ENCODE results near the gene TGIF2LY.
"Not testable (repeated sequence)": the region's sequence is repeated elsewhere in the genome, so short reads cannot be mapped to it uniquely, and the experiment has no call there.

The TGIF2LY gene

DNA sequence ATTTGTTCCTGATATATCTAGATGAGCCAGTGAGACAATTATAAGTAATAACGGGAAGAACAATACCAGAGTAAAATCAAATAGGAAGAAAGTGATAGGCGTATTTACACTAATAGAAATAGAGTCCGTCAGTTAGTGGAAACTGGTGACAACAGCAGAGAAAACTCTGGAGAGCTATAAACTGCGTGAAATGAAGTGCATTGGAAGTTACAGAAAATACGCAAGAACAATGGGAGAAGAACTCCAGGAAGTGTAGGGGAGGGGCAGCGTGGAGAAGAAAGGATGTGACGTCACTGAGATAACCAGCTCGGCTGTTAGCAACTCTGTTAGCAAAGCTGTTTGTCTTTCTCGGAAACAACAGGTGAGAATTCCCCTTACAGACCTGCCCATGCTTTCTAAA lies at the start of gene TGIF2LY:
Gene TGIF2LY (plus strand): TSS at position 301 of the 400 bp plus-strand sequence. CDS start 178 bp downstream, outside the sequence.
- H3K36me3 ChIP-seq (ENCODE audit: control insufficient read depth, low read depth, low read length); H3K4me1 ChIP-seq (ENCODE audit: control insufficient read depth, low read depth, low read length); H3K27me3 ChIP-seq (ENCODE audit: control insufficient read depth, insufficient read depth, low read length); H3K9ac ChIP-seq (ENCODE audit: low read length); H3K4me3 ChIP-seq (ENCODE audit: low read length); H3K9me3 ChIP-seq (ENCODE audit: control insufficient read depth, low read depth, low read length); H3K27ac ChIP-seq (ENCODE audit: low read length): not testable (repeated sequence)
